ENCODE measurements around the gene SLC10A3.
A peak's percentile ranks its signal among the peaks of the same experiment; 100 is the strongest.

The SLC10A3 gene

DNA sequence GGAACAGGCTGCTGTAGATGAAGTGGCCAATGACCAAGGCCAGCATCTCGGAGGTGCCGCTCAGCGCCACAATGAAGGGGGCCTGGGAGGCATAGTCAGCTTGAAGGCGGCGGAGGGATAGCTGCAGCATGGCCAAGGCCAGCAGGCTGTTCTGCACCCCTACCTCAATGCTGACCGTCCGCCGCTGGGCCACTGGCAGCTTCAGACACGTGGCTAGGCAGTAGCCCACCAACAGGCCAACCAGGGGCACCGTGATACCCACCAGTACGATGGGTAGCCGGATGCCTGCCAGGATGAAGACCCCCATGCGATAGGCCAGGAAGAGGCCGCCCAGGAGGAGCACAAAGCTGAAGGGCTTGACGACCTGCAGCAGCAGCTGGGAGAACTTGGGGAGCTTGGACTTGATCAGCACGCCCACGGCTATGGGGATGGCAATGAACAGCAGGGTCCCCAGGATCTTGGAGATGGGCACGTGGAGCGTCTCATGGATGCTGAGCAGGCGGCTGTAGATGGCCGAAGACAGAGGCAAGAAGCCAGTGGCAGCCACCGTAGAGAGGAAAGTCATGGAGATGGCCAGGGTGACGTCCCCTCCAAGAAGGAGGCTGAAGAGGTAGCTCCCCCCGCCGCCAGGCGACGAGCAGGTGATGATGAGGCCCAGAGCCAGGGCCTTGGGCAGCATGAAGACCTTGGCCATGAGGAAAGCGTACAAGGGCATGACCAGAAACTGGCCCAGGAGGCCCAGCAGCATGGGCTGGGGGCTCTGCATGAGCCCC lies 2.7 kb downstream of the SLC10A3 start:
- no peak for DNase-seq (ENCODE audit: low read depth)
- TF ChIP-seq, protein P1, sequence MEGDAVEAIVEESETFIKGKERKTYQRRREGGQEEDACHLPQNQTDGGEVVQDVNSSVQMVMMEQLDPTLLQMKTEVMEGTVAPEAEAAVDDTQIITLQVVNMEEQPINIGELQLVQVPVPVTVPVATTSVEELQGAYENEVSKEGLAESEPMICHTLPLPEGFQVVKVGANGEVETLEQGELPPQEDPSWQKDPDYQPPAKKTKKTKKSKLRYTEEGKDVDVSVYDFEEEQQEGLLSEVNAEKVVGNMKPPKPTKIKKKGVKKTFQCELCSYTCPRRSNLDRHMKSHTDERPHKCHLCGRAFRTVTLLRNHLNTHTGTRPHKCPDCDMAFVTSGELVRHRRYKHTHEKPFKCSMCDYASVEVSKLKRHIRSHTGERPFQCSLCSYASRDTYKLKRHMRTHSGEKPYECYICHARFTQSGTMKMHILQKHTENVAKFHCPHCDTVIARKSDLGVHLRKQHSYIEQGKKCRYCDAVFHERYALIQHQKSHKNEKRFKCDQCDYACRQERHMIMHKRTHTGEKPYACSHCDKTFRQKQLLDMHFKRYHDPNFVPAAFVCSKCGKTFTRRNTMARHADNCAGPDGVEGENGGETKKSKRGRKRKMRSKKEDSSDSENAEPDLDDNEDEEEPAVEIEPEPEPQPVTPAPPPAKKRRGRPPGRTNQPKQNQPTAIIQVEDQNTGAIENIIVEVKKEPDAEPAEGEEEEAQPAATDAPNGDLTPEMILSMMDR (conservative IDR thresholded peaks at IDR 0.05; ENCODE audit: low read depth, low read length), result no peak
- H3K4me3 ChIP-seq (ENCODE audit: low read depth, low read length), result no peak overlapping the region

DNA sequence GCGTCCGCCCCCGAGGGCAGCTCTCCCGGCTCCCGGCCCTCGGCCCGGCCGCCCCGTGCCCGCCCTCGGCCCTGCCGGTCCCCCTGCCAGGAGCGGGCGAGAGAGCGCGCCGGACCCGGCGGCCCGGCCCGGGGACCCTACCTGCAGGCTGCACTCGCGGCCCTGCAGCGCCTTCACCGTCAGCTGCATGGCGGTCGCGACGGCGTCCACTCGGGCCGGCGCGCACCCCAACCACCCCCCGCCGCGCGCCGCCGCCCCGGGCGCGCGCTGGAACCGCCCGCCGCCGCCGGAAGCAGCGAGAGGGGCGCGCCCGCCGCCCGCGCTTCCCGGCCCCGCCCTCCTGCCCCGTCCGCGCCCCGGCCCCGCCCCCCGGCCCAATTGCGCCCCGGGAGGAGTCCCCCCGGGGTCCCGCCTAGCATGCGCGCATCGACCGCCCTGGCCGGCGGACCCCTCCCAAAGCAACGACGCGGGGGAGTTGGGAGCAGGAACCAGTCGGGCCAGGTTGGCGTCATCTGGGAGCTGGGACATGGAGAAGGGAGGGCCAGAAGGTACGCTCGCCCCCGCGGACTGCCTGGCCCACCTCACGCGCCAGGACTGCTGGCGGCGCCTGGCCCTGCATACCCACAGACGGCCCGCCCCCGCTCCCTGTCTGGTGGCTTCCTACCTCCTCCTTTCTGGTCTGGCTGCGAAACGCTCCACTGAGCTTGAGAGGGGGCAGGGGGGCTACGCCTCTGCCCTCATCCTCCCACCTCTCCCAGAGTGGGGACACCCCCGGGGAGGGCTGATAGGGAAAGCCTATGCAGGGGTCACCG lies 3.8 kb downstream of the SLC10A3 start, which contains the start of gene UBL4A:
TSS of gene UBL4A (minus strand) at position 220 of the 812 bp plus-strand sequence. CDS start at position 189, 31 bp downstream.
- peak; percentile 38 for DNase-seq (ENCODE audit: low read depth)
- TF ChIP-seq, protein P1 (conservative IDR thresholded peaks at IDR 0.05; ENCODE audit: low read depth, low read length), result no peak
- H3K4me3 ChIP-seq (ENCODE audit: low read depth, low read length), result peak within 1 kb of the TSS; percentile 61

DNA sequence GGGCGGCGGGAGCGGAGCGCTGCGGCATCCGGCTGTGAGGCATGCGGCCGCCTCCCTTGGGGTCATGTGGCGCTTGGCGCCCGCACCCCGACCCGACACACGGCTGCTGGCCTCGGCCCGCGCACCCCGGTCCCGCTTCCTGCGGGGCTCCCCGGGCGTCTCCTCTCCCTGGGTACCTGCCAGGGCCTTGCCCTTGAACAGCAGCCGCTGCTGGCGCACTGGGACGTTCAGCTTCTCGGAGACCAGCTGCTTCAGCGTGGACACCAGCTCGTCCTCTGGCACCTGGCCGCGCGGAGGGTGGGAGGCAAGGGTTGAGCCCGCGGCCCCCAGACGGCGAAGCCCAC lies 4.4 kb downstream of the SLC10A3 start:
- peak overlapping the region; percentile 61 for H3K4me3 ChIP-seq (ENCODE audit: low read depth, low read length)
- DNase-seq (ENCODE audit: low read depth), result no peak
- TF ChIP-seq, protein P1 (conservative IDR thresholded peaks at IDR 0.05; ENCODE audit: low read depth, low read length), result no peak

DNA sequence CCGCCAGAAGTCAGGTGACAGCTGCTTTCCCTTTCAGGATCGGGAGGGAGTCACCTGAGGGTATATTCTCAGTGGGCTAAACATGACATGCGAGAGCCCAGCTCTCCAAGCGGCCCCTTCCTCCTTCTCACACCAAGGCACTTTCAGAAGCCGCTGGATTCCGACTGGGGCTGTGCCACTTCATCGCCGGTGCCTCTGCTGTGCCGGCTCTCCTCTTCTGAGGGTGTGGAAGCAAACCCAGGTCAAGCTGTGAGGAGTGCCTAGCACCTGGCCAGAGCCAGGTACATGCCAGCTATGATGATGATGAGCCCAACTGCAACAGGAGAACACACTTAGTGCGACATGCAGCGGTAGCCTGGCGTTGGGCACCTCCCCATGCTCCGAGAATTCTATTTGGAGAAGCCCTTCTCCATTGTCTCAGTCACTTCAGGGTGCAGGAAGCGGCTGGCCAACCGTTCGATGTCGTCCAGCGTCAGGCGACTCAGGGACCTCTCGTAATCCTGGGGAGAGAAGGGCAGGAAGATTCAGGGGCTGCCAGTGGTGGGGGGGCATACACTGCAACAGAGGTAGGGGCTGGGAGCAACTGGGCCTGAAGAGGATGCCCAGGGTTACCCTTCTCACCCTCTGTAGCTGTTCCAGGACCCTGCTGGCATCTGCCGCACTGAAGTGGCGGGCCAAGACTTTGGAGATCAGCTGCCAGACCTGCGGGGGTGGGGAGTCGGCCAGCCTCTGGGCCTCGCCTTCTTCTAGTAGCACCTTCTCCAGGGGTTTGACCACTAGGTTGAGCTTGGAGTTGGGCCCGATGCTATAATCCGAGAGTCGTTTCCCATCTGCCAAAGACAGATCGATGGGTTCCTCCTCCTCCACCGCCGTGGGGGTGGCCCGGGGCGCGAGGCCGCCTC lies 5.0 kb downstream of the SLC10A3 start:
- TF ChIP-seq, protein P1 (conservative IDR thresholded peaks at IDR 0.05; ENCODE audit: low read depth, low read length), result no peak
- H3K4me3 ChIP-seq (ENCODE audit: low read depth, low read length), result peak overlapping the region; percentile 61
- DNase-seq (ENCODE audit: low read depth), result no peak

DNA sequence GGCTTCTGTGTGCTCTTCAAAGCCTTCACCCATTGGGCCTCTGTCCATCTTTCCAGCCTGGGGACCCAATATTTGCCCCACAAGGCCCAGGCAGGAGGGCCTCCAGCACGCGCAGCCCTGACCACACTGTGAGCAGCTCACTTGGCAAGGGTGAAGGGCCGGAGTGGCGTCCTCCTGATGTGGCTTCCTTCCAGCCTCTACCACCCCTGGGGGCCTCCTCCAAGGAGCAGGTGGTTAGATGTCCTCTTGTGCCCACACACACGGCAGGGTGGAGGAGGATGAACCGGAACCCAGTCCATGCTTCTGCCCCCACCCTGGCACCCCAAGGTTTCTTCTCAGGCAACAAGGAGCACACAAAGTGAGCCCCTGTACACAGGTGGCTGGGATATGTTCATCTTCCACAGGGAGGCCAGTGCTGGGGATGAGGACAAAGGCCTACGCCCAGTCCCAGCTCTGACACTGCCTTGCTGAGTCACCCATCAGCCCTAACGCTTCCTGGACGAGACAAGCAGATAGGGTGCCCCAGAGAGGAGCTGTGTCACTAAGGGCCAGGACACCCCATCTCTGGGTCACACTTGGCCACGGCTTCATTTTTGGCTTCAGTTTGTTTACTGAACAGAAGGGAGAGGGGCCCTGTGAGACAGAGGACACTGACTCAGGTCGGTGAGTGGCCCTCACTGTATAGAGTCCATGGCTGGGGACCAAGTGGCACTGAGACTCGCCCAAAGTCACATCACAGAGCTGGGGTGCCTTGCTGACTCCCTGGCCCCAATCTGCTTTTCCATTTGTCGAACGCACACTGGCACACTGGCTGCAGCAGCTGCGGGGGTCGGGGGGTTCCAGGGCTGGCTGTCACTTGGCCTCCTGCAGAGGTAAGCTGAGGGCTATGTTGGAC lies 5.9 kb downstream of the SLC10A3 start:
- TF ChIP-seq, protein P1 (conservative IDR thresholded peaks at IDR 0.05; ENCODE audit: low read depth, low read length), result no peak
- no peak for DNase-seq (ENCODE audit: low read depth)
- H3K4me3 ChIP-seq (ENCODE audit: low read depth, low read length), result no peak overlapping the region

DNA sequence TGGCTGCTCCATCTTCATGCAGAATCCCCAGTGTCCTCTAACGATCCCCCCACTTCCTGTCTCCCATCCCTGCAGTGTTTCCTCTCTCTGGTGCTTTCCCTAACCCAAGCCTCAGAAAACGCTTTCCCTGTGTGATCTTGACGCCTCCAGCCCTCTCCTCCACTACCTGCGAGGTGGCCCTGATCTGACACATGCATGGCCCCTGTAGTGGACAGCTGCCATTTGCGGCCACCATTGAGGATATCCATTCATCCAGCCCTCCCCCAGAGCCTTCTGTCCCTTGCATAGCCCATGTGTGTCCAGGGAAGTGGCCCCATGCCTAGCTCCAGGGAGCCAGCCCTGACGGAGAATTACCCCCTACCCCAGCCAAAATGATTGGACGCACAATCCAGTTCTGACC lies 7.1 kb downstream of the SLC10A3 start:
- no peak for DNase-seq (ENCODE audit: low read depth)
- TF ChIP-seq, protein P1 (conservative IDR thresholded peaks at IDR 0.05; ENCODE audit: low read depth, low read length), result no peak
- H3K4me3 ChIP-seq (ENCODE audit: low read depth, low read length), result no peak overlapping the region

Data from choroid plexus epithelial cell (primary cell).